Measurements from ENCODE around the gene TBC1D16.

The TBC1D16 gene

DNA sequence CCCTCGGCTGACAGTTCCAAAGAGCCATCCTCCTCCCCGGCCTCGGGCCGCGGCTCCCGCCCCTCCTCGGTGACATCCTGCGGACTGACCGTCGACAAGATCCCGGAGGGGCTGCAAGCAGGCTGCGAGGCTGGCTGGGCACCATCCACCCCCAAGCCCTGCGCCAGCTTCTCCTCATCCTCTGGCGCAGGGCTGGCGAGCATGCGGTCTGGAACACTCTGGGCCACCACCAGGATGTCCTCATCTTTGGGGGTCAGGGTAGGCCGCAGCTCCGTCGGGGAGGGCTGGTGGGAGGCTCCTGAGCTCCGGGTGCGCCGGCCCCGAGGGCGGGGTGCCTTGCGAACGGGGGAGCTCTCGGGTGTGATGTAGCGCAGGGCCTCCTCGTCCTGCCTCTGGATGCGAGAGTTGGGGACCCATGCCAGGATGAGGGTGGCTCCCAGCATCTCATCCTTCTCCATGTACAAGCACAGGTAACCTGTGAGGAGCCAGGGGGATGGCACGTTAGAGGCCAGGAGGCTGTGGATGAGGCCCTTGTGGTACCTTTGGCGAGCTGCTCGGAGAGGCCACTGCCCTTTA, 25.3 kb downstream of the TBC1D16 start:
- TF ChIP-seq, protein P1, sequence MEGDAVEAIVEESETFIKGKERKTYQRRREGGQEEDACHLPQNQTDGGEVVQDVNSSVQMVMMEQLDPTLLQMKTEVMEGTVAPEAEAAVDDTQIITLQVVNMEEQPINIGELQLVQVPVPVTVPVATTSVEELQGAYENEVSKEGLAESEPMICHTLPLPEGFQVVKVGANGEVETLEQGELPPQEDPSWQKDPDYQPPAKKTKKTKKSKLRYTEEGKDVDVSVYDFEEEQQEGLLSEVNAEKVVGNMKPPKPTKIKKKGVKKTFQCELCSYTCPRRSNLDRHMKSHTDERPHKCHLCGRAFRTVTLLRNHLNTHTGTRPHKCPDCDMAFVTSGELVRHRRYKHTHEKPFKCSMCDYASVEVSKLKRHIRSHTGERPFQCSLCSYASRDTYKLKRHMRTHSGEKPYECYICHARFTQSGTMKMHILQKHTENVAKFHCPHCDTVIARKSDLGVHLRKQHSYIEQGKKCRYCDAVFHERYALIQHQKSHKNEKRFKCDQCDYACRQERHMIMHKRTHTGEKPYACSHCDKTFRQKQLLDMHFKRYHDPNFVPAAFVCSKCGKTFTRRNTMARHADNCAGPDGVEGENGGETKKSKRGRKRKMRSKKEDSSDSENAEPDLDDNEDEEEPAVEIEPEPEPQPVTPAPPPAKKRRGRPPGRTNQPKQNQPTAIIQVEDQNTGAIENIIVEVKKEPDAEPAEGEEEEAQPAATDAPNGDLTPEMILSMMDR (IDR thresholded peaks at IDR 0.05; ENCODE audit: control extremely low read depth, extremely low read depth, low read depth, missing control alignments): no peak
- DNase-seq (ENCODE audit: extremely low spot score): no peak
- CTCF ChIA-PET: interaction anchor here (0.8 kb wide), 1 partner anchor 269 kb away, joined by 3 read pairs; no protein-coding TSS in a partner anchor
- POLR2A ChIA-PET: no interaction called here

DNA sequence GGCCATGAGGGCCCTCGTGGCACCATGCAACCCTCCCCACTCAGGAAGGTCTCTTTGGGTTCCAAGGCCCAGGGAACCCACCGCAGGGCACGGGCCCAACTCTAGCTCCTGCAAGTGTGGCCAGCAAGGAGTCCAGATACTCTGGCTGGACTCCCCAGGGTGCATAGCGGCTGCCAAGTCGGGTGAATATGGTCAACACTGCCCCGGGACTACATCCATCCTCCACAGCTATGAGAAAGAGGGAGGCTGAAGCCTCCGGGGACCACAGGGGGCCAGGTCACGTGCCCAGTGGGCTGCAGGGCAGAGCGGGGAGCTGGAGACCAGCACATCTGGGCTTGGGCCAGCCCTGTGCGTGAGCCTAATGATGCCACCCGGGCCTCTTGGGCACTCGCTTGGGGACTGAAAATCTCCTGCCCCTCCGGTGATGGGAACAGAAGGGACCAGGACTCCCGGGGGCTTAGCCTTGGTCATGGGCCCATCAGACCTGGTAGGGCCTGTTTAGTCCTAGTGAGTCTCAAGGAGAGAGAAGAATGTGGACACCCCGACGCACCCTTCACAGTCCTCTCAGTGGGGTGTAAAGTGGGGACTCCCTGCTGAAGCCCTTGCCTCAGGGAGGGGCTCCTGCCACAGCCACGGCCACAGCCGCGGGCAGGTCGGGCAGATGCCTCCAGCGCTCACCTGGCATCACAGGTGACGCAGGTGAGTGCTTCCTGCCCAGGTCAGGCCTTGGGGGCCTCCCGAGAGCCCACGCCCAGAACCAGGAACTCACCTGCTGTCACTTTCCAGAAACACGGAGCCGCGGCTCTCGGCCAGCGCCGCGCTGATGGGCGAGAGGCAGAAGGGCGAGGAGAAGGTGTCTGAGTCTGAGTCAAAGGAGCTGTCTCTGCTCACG, 26.0 kb downstream of the TBC1D16 start:
- TF ChIP-seq, protein P1 (IDR thresholded peaks at IDR 0.05; ENCODE audit: control extremely low read depth, extremely low read depth, low read depth, missing control alignments): no peak
- POLR2A ChIA-PET: no interaction called here
- CTCF ChIA-PET: interaction anchor here (1.0 to 4.9 kb wide), 11 partner anchors 7 to 258 kb away, joined by 3 to 37 read pairs (median 5); partner anchors contain the start of gene CBX4
- DNase-seq (ENCODE audit: extremely low spot score): no peak

DNA sequence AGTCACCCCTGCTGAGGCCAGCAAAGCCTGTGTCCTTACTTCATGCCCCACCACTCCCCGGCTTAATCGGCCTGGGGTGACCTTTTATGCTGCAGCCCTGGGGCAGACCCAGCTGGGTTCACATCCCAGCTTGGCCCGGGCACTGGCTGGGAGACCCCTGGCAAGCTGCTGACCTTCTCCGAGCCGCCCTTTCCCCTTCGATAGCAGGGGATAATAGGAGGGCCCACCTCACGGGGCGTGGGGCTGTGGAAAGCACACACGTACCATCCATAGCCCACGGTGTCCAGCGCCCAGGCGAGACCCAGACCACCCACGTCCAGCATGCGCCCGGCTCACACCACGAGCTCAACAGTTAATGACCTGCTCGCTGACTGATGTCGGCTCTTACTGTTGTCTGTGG, 26.8 kb downstream of the TBC1D16 start:
- POLR2A ChIA-PET: no interaction called here
- TF ChIP-seq, protein P1 (IDR thresholded peaks at IDR 0.05; ENCODE audit: control extremely low read depth, extremely low read depth, low read depth, missing control alignments): no peak
- DNase-seq (ENCODE audit: extremely low spot score): no peak
- CTCF ChIA-PET: interaction anchor here (0.7 to 4.9 kb wide), 29 partner anchors 8 to 949 kb away, joined by 3 to 37 read pairs (median 4); partner anchors contain the start of gene CBX4

DNA sequence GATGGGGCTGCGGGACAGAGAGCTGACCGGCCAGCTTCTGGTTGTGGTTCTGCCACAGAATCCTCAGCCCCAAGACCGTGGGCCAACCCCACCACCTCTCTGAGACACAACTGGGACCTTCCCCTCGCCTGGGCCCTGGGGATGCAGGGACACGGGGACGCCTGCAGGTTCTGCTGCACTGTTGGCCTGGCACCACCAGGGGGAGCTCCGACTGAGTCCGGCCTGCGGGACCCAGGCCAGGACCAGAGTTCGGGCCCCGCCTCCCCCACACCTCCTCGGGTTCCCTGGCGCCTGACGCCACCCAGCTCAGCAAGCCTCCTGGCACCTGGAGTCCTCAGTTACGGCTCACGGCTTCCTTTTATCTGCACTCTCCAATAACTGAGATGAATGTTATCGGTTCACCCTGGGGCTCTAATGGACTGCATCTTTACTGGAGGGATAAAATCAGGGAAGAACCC, 27.3 kb downstream of the TBC1D16 start:
- CTCF ChIA-PET: interaction anchor here (0.7 to 4.9 kb wide), 33 partner anchors 8 to 949 kb away, joined by 3 to 37 read pairs (median 3); partner anchors contain the start of genes CBX4 and GAA
- TF ChIP-seq, protein P1 (IDR thresholded peaks at IDR 0.05; ENCODE audit: control extremely low read depth, extremely low read depth, low read depth, missing control alignments): peak; percentile 98
- POLR2A ChIA-PET: no interaction called here
- DNase-seq (ENCODE audit: extremely low spot score): peak; percentile 90

DNA sequence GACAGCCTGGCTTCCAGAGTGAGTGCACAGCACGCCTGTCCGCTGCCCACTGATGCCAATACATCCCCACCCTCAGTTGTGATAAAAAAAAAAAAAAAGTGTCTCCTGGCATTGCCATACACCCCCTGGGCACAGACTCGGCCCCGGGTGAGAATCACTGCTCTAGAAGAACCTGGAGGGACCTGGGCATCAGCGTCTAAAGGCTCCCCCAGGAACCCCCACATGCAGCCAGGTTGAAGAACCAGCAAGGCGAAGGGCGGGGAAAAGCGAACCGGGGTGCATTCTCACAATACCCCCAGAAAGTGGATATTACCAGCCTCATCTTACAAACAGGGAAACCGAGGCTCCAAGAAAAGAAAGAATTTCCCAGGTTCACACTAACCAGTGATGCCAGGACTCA, 27.7 kb downstream of the TBC1D16 start:
- no peak for DNase-seq (ENCODE audit: extremely low spot score)
- ChIA-PET POLR2A (no interaction called here), CTCF (interaction anchor here (0.7 to 4.9 kb wide), 28 partner anchors 8 to 948 kb away, joined by 3 to 37 read pairs (median 4); partner anchors contain the start of genes CBX4 and GAA)
- TF ChIP-seq, protein P1 (IDR thresholded peaks at IDR 0.05; ENCODE audit: control extremely low read depth, extremely low read depth, low read depth, missing control alignments): no peak
